GM20000 (cell line): ENCODE data around the gene KLHL30.

Experiments
- DNase-seq: peaks from one replicate; pipeline ENCODE4 v3.0.0; 2012; ENCODE audit warnings: low spot score
- TF ChIP-seq, protein P1 (sequence below): IDR thresholded peaks from 2 replicates; pipeline ENCODE4 v1.5.1; 2012; ENCODE audit warnings: mild to moderate bottlenecking, control low read depth; ENCODE audit errors: extremely low read depth, missing control alignments

Gene KLHL30

DNA sequence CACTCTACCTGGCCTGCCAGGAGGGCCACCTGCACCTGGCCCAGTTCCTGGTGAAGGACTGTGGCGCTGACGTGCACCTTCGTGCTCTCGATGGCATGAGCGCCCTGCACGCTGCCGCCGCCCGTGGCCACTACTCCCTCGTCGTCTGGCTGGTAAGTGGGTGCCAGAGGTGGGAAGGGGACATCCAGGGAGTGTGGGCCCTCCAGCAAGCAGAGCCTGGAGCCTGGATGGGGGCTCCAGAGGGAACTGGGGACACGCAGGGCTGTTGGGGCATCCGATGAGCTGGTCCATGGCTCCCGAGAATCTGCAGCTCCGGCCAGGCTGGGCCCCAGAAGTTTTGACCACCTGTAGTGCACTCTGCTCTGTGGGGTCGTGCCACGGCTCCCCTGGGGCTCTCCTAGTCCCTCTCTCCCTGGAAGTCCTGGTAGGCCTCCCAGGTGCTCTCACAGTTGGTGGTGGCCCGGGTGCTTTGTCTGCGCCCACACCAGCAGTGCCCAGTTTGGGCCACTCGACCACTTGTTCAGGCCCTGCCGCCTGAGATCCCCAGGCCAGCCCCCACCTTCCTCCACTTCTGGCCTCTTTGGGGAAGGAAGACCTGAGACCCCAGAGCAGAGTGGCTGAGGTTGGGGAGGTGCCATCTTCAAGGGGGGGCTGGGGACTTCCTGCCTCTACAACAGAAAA lies 33.6 kb upstream of the KLHL30 start:
- TF ChIP-seq, protein P1, sequence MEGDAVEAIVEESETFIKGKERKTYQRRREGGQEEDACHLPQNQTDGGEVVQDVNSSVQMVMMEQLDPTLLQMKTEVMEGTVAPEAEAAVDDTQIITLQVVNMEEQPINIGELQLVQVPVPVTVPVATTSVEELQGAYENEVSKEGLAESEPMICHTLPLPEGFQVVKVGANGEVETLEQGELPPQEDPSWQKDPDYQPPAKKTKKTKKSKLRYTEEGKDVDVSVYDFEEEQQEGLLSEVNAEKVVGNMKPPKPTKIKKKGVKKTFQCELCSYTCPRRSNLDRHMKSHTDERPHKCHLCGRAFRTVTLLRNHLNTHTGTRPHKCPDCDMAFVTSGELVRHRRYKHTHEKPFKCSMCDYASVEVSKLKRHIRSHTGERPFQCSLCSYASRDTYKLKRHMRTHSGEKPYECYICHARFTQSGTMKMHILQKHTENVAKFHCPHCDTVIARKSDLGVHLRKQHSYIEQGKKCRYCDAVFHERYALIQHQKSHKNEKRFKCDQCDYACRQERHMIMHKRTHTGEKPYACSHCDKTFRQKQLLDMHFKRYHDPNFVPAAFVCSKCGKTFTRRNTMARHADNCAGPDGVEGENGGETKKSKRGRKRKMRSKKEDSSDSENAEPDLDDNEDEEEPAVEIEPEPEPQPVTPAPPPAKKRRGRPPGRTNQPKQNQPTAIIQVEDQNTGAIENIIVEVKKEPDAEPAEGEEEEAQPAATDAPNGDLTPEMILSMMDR, result no peak
- no peak for DNase-seq

DNA sequence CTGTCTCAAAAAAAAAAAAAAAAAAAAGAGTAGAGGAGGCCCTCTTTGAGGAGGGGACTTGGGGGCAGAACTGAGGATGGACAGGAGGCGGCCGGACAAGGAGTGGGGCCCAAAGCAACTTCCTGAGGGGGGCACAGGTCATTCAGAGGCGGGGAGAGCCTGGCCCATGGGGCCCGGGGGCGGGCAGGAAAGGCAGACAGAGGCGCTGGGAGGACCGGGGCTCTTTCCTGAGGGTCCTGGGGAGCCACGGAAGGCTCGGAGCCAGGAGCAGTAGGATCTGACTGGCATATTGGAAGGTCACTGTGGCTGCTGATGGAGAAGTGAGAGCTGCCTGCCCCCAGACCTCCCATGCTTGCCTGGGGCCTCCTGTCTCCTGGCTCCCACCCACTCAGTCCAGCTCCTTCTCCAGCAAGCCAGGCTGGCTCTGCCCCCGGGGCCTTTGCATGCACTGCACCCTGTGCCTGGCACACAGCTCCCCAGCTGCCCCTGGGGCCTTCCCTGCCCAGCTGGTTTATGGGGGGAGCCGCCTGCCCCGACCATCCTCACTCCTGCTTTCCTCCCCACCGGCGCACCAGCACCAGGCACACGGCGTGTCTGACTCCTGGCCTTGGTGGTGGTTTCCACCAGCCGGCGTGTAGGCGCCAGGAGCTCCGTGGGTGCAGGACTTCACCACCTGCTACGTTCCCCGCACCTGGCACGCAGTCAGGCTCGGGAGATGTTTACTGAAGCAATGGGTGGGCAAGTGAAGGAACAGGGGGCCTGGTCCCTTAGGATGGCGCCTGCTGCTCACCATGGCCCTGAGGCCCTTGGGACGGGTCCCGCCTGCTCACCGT lies 32.7 kb upstream of the KLHL30 start:
- TF ChIP-seq, protein P1, result no peak

DNA sequence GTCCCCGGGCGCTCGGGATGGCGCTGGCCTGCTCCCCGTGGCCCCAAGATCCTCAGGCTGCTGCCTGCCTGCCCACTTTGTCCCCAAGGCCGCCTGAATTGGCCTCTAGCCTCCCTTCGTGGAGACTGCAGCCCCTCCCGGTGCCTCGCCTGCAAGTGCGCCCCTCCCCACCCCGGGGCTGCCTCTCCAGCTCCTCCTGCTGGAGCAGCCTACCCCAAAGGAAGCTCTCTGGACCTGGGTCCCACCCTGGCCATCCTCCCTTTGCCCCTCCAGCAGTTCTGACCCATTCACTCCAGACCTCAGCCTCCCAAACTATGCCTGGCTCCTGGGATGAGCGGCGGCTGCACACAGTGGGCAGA lies 32.1 kb upstream of the KLHL30 start:
- TF ChIP-seq, protein P1, result no peak
- DNase-seq, result no peak

More for the DNA sequence above, 32.7 kb upstream of the KLHL30 start:
- DNase-seq, result no peak

DNA sequence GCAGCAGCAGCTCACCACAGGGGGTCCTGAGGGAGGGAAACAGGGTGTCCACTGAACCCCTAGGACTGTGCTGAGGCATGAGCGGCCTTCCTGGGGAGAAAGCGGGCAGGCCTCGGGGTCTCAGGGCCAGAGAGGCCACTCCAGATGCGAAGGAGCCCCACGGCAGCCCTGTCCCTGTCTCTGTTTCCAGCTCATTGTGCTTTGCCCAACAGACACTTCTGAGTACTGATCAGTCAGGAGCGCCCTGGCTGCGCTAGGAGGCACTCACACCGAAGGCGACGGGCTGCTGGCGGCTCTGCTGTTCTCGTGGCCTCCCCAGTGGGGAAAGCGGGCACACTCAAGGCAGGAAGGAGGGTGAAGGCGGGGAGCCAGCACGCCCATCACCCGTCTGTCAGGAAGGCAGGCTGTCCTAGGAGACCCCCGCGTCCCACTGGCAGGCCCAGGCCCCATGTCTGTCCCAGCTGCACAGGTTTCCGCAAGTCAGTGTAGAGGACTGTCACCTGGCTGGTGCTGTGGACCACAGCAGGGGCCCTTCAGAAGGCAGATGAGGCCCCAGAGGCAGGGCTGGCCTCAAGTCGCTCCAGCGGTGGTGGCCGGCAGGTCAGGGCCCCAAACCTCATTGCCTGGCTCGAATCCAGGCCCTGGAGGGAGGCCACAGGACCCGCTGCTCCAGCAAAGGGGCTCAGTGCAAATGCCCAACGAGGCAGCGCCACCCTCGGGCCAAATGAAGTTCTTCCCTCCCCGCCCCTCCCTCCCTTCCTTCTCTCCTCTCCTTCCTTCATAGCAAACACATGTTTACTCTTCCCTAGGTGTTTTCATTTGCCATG lies 31.6 kb upstream of the KLHL30 start:
- TF ChIP-seq, protein P1, result peak; percentile 19
- peak; percentile 70 for DNase-seq

- TF ChIP-seq, protein P1, result no peak
- DNase-seq, result peak; percentile 85
Observed at GRCh38 chr2:238107525-238108422, 30.7 kb upstream of the KLHL30 start.

DNA sequence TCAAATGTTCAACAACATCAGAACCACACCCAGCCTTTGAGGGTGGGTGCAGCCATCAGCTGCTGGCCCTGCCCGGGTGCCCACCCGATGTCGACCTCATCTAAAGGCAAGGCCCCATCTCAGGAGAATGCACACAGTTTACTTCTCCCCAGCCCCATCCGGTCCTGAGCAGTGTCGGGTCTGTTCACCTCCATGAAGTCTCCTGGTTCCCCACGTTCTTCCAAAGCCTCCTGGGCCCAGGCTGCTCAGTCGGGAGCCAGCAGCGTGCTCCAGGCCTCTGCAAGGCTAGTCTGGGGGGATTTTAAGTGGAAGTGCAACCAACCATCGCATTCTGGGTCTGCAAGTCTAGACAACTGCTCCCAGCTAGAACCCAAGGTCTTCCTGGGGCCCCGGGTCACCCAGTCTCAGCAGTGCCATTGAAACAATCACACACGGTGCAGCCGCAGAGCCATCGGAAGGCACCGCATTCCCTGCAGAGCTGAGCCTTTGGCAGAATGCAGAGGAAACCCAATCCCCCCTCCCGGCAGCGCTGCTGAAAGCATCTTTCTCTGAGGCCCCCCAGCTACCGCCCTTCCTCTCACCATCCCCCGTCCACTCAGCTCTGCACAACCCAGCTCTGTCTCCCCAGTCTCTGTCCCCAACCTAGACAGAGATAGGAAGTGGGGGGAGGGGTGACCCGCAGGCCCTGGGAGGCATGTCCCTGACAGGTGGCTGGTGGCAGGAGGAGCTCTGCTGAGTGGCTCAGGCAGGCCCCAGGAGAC lies 29.9 kb upstream of the KLHL30 start:
- peak; percentile 67 for DNase-seq
- TF ChIP-seq, protein P1, result no peak
